GM18870 (cell line): ENCODE data around the gene LRRC49.
"Not testable (repeated sequence)": the region's sequence is repeated elsewhere in the genome, so short reads cannot be mapped to it uniquely, and the experiment has no call there.

ENCODE experiments used
- ATAC-seq: cut with Tn5 transposase; IDR thresholded peaks from one replicate; pipeline ENCODE4 v1.9.1; 2021; ENCODE audit warnings: moderate library complexity; ENCODE audit not compliant: unreplicated experiment

Gene LRRC49

GRCh38 chr15:70867911-70868467 lies 24.6 kb upstream of the LRRC49 start:
- no peak for ATAC-seq

DNA sequence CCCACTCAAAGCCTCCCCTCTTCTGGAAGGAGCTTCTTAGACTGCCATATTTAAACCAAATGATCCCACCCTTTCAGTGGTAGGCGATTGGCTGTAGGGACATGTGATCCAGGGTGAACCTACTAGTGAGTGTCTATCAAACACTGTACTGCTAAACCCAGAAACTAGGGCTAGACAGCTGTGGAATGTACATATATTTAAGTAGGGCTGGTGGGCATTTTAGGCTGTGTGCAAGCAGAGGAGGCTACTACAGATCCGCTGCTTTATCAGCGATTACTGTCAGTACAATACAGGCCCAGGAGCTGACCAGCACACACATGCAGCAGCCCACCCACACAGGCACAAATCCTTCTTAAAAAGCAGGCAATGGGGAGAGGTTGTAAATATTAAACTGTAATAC lies 23.3 kb upstream of the LRRC49 start:
- no peak for ATAC-seq

- ATAC-seq, result no peak
These were observed 22.6 kb upstream of the LRRC49 start for GRCh38 chr15:70870051-70870450.

GRCh38 chr15:70871490-70871889 lies 21.1 kb upstream of the LRRC49 start:
- ATAC-seq, result not testable (repeated sequence)

- no peak for ATAC-seq
These were observed 19.2 kb upstream of the LRRC49 start for GRCh38 chr15:70873232-70874054.

DNA sequence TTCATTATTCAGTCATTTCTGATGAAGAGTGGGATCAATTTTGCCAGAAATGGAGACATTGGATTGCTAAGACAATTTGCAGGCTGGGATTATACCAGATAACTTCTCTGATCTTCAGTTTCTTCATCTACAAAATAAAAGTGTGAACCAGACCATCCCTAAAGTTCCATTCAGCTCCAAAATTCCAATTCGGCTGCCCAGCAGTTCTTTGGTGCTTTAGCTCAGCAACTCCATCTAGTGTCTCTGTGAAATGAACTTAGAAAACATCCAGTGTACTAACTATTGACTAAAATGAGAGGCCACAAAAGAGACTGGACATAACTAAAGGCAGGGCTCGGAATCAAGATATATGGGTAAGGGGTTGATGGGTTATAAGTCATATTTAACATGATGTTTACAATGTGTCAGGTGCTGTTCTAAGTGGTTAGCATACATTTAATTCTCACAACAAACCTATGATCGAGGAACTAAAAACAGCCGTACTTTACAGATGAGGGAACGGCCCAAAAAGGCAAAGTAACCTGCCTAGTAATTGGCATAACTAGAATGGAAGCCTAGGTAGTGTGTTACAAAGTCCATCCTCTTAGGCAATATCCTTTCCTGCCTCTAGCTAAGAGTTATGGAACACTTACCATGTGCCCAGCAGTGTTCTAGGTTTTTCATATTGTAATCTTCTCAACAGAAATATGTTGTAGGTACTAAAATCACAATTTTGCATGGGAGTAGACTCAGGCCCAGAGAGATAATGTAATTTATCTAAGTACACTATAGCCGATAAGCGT lies 17.4 kb upstream of the LRRC49 start:
- ATAC-seq, result no peak

DNA sequence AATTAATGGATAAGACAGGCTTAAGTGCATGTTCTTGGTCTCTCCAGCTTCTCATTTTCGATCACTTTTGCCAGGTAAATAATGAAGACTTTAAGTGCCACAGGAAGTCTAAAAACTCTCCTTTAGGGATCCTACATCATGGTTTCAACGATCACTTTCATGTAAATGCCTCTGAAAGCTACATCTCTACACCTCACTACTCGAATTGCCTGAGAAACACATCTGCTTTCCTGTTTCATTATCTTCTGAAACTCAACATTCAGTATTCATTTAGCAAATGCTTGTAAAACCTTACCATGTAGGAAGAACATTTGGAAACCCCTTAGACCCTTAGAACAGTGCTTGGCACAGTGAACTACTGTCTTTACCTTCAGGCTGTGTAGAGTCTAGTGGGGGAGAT lies 16.6 kb upstream of the LRRC49 start:
- ATAC-seq, result no peak

DNA sequence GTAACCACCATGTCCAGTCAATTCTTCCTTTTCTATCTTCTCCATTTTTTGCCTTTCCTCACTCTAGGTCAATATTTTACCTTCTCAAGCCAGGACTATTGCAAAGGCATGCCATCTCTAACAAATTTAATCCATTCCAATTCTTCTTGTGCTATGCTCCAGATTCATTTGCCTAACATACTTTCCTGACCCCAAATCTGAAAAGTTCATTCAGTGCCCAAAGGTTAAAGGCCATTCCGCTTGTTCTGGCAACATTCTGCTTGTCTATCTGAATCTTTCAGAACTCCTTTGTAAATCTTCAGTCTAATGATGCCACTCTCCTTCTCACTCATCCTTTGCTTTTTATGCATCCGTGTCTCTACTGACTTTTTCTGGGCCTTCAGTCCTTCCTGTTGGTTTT lies 15.9 kb upstream of the LRRC49 start:
- no peak for ATAC-seq

DNA sequence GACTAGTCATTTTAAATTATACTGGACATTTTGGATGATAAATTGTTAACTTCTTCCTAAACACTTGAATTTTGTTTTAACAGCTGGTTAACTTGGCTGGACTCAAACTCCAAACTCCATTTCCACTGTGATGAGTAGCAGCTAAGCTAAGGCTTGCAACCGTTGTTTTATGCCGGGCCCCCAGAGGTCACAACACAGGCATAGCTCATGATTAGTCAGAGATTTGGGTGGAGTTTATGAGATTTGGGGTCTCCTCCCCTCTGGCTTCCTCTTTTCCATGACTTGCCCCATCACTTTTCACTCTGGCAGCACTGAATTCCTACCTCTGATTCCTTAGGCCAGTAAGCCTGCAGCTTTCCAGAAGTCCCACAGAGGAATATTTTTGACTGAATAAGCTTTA lies 13.2 kb upstream of the LRRC49 start:
- no peak for ATAC-seq

GRCh38 chr15:70880781-70881180 lies 11.8 kb upstream of the LRRC49 start:
- no peak for ATAC-seq

DNA sequence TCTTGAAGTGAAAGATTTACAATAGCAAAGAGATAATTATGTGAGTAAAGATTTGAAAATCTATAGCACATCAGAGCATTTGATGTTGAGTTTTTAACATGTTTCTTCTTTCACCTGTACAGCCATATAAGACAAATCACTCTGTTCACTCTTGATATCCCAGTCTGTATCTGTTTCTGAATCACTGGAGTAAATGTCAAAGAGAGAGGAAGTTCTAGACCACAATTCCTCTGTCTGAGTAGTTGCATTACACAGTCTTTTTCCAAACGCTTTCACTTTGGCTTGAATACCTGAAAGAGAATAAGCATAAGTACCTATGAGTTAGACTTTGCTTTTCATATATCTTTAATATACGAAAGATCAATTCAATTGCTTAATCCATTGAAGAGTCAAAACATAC lies 10.3 kb upstream of the LRRC49 start:
- ATAC-seq, result no peak

GRCh38 chr15:70892912-70893560 lies 410 bp downstream of the LRRC49 start:
- ATAC-seq, result no peak

- ATAC-seq, result no peak
These were observed 9.5 kb downstream of the LRRC49 start for GRCh38 chr15:70902107-70902506.

- ATAC-seq, result no peak
These were observed 14.2 kb downstream of the LRRC49 start for GRCh38 chr15:70906842-70907241.

DNA sequence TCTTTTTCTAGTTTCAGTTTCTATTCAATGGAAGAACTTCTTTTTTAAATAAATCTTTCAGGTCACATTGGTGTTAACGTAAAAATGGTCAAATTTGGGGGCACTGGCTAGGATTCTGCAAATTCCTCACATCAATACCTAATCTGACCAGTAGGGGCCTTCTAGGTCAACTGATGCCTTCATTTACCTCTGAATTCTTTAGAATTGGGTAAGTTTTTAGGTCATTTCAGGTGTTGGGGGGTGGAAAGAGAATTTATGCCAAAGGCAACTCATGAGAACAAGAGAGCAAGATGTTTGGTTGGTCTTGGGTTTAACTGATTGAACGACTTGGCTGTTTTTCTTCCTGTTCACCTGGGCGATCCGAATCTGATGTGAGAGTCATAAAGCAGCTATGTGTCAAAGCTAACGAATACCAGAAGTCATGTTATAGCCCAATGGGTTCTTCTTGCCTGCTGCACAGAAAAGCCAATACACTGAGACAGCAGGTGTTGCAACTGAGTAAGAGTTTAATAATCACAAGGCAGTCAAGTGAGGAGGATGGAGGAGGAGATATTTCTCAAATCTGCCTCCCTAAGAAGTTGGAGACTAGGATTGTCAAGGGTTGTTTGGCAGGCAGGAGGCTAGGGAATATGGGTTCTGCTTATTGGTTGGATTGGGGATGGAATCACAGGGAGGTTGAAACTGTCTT lies 15.3 kb downstream of the LRRC49 start:
- no peak for ATAC-seq

DNA sequence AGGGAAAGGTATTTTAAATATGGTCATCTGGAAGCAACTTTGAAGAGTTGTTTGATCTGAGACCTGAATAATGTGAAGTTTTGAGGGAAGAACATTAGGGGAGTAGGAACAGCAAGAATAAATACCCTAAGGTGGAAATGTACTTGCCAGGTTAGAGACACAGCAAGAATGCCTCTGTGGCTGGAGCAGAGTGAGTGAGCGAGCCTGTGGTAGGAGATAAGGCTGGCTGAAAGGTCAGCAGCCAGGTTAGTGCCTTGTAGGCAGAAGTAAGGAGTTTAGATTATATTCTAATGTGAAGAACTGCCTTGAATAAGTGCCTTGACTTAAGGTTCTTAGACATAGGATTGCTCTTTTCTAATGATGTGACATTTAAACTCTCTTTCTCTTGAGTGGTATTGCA lies 18.3 kb downstream of the LRRC49 start:
- no peak for ATAC-seq

GRCh38 chr15:70912187-70912586 lies 19.6 kb downstream of the LRRC49 start:
- no peak for ATAC-seq

DNA sequence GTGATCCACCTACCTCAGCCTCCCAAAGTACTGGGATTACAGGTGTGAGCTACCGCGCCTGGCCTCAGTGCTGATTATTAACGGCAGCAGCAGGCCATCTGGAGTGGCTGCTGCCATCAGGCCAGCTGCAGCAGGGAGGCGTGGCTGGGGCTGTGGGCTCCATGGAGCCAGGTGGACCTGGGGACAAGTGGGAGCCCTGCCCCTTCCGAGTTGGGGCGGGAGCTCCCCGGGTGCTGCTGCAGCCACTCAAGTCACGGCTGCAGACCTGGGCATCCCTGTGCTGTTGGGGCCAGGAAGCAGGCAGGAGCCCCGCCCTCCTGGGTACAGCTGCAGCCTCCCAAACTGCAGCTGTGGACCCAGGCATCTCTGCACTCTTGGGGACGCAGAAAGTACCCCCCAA lies 23.9 kb downstream of the LRRC49 start:
- no peak for ATAC-seq

DNA sequence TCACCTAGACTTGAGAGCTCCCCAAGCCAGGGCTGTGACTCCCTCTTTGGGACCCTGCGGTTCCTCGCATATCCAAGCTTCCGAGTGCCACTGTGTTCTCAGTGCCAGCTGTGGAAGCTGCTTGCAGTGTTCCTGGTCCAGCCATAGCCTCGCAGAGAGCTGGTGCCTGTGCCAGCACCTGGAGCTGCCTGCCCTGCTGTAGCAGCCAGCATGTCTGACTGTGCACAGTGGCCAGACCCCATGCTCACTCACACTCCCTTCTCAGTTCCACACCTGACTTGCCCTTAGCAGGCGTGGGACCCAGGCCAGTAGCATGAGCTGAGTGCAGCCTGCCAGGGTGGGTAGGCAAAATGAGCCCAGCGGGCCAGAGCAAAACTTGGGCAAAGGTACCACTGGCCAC lies 25.3 kb downstream of the LRRC49 start:
- no peak for ATAC-seq

- ATAC-seq, result no peak
These were observed 28.5 kb downstream of the LRRC49 start for GRCh38 chr15:70920981-70921696.
